GM18499 (cell line): ENCODE measurements around the gene OGFOD2.
"Not testable (repeated sequence)": the region's sequence is repeated elsewhere in the genome, so short reads cannot be mapped to it uniquely, and the experiment has no call there.

Experiments
- ATAC-seq: cut with Tn5 transposase; IDR thresholded peaks from one replicate; pipeline ENCODE4 v1.9.1; 2021; ENCODE audit warnings: moderate number of reproducible peaks; ENCODE audit not compliant: insufficient read depth, unreplicated experiment

The OGFOD2 gene

GRCh38 chr12:122974892-122975789 lies at the start of gene OGFOD2:
Gene OGFOD2 (plus strand): TSS chr12:122975244. CDS start chr12:122975252, 8 bp downstream.
- ATAC-seq: peak; percentile 24

GRCh38 chr12:122927756-122928403 lies 47.2 kb upstream of the OGFOD2 start:
- no peak for ATAC-seq

- no peak for ATAC-seq
Observed at GRCh38 chr12:122928404-122929147, 46.5 kb upstream of the OGFOD2 start.

GRCh38 chr12:122929148-122929538 lies 45.9 kb upstream of the OGFOD2 start:
- ATAC-seq: no peak

- no peak for ATAC-seq
Observed at GRCh38 chr12:122929812-122930211, 45.2 kb upstream of the OGFOD2 start.

GRCh38 chr12:122932207-122932606 lies 42.8 kb upstream of the OGFOD2 start:
- no peak for ATAC-seq

- ATAC-seq: no peak
Observed at GRCh38 chr12:122934722-122935121, 40.3 kb upstream of the OGFOD2 start.

- ATAC-seq: no peak
Observed at GRCh38 chr12:122935318-122935717, 39.7 kb upstream of the OGFOD2 start.

- no peak for ATAC-seq
Observed at GRCh38 chr12:122937622-122938091, 37.4 kb upstream of the OGFOD2 start.

GRCh38 chr12:122939125-122939524 lies 35.9 kb upstream of the OGFOD2 start:
- ATAC-seq: no peak

GRCh38 chr12:122941351-122941750 lies 33.7 kb upstream of the OGFOD2 start:
- ATAC-seq: not testable (repeated sequence)

GRCh38 chr12:122942637-122943036 lies 32.4 kb upstream of the OGFOD2 start:
- no peak for ATAC-seq

GRCh38 chr12:122943196-122943595 lies 31.8 kb upstream of the OGFOD2 start:
- ATAC-seq: no peak

GRCh38 chr12:122944605-122945592 lies 30.1 kb upstream of the OGFOD2 start:
- no peak for ATAC-seq

GRCh38 chr12:122946690-122947341 lies 28.2 kb upstream of the OGFOD2 start:
- ATAC-seq: peak; percentile 60

- ATAC-seq: no peak
Observed at GRCh38 chr12:122947352-122947792, 27.7 kb upstream of the OGFOD2 start.

GRCh38 chr12:122948605-122949004 lies 26.4 kb upstream of the OGFOD2 start:
- ATAC-seq: no peak

- no peak for ATAC-seq
Observed at GRCh38 chr12:122949405-122949804, 25.6 kb upstream of the OGFOD2 start.
